GM10248 (cell line): ENCODE results near the gene DNAH1.

Source experiments
- CTCF ChIA-PET: fragments of 300-600 bp; sonication (Branson Sonifier 250); formaldehyde crosslinking; extraction: SDS; loops from one replicate; lab custom pipeline; 2021; ENCODE audit warnings: antibody characterized with exemption; lab: Yijun Ruan, JAX
- POLR2A ChIA-PET: fragments of 350-650 bp; sonication (Branson Sonifier 250); formaldehyde crosslinking; extraction: SDS; loops from one replicate; lab custom pipeline; 2020; ENCODE audit warnings: antibody characterized with exemption; lab: Yijun Ruan, JAX
- DNase-seq: peaks from one replicate; pipeline ENCODE4 v3.0.0; 2012; ENCODE audit errors: extremely low spot score
- CTCF ChIP-seq: IDR thresholded peaks from 2 replicates; pipeline ENCODE4 v1.5.1; 2012; ENCODE audit warnings: mild to moderate bottlenecking, low read depth; ENCODE audit errors: extremely low read depth, missing control alignments, control extremely low read depth

Gene DNAH1

GRCh38 chr3:52430416-52430810 lies 114.3 kb downstream of the DNAH1 start:
- no peak for DNase-seq
- ChIA-PET CTCF (interaction anchor here (1.6 to 20.1 kb wide), 3 partner anchors 13 to 18 kb away, joined by 4 to 345 read pairs (median 9); partner anchors contain the start of genes SEMA3G and TNNC1), POLR2A (no interaction called here)
- no peak for TF ChIP-seq CTCF

GRCh38 chr3:52431459-52432223 lies 115.5 kb downstream of the DNAH1 start:
- no peak for TF ChIP-seq CTCF
- DNase-seq = no peak
- CTCF ChIA-PET = interaction anchor here (0.9 to 20.1 kb wide), 3 partner anchors 14 to 211 kb away, joined by 4 to 345 read pairs (median 9); partner anchors contain the start of genes SEMA3G and TNNC1
- POLR2A ChIA-PET = no interaction called here

GRCh38 chr3:52432225-52432624 lies 116.1 kb downstream of the DNAH1 start:
- ChIA-PET POLR2A (no interaction called here), CTCF (interaction anchor here (0.9 to 20.1 kb wide), 3 partner anchors 14 to 212 kb away, joined by 4 to 345 read pairs (median 9); partner anchors contain the start of genes SEMA3G and TNNC1)
- no peak for DNase-seq

GRCh38 chr3:52432691-52433141 lies 116.6 kb downstream of the DNAH1 start:
- no peak for DNase-seq
- no peak for TF ChIP-seq CTCF
- ChIA-PET CTCF (interaction anchor here (2.0 to 20.1 kb wide), 2 partner anchors 13 to 20 kb away, joined by 7 to 345 read pairs; partner anchors contain the start of genes SEMA3G and TNNC1), POLR2A (no interaction called here)

More at GRCh38 chr3:52432225-52432624, 116.1 kb downstream of the DNAH1 start:
- TF ChIP-seq CTCF = no peak

- TF ChIP-seq CTCF = no peak
- POLR2A ChIA-PET = no interaction called here
- no peak for DNase-seq
- CTCF ChIA-PET = interaction anchor here (2.0 to 20.1 kb wide), 2 partner anchors 12 to 21 kb away, joined by 7 to 345 read pairs; partner anchors contain the start of genes SEMA3G and TNNC1
These were observed 117.3 kb downstream of the DNAH1 start for GRCh38 chr3:52433328-52433995.

GRCh38 chr3:52433996-52434479 lies 117.9 kb downstream of the DNAH1 start:
- CTCF ChIA-PET = interaction anchor here (2.0 to 20.1 kb wide), 2 partner anchors 12 to 22 kb away, joined by 7 to 345 read pairs; partner anchors contain the start of genes SEMA3G and TNNC1
- TF ChIP-seq CTCF = no peak

More at GRCh38 chr3:52433996-52434479, 117.9 kb downstream of the DNAH1 start:
- no peak for DNase-seq
- POLR2A ChIA-PET = no interaction called here
